Activated CD8-positive, alpha-beta memory T cell treated with anti-CD3 and anti-CD28 coated beads, Interleukin-2, amount 50 U/mL, for 1 hour (primary cell): ENCODE results near the gene CTRB1.
"Not testable (repeated sequence)": the region's sequence is repeated elsewhere in the genome, so short reads cannot be mapped to it uniquely, and the experiment has no call there.

Experiments used
- DNase-seq: peaks from one replicate; pipeline ENCODE4 v3.0.0-alpha.2; 2020; ENCODE audit errors: extremely low read depth

Gene CTRB1

DNA sequence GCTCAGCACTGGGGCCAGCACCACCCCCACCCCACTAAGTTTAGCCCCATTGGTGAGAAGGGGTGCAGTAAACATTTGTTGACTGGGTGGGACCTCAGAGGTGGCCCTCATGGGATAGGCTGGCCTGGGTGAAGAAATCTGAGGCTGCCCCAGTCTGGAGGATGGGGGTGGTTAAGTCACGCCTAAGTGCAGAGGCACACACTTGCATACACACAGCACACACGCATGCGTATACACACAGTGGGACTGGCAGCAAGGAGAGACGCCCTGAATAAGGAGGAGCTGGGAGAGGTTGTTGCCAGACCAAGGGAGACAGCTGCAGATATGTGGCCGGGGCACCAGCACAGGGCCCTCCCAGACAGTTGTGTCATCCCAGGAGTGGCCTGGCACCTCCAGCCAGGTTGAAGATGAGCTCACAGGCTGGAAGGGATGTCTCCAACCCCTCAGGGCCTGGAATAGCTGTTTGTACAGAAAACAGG lies 35.6 kb downstream of the CTRB1 start:
- DNase-seq = no peak

DNA sequence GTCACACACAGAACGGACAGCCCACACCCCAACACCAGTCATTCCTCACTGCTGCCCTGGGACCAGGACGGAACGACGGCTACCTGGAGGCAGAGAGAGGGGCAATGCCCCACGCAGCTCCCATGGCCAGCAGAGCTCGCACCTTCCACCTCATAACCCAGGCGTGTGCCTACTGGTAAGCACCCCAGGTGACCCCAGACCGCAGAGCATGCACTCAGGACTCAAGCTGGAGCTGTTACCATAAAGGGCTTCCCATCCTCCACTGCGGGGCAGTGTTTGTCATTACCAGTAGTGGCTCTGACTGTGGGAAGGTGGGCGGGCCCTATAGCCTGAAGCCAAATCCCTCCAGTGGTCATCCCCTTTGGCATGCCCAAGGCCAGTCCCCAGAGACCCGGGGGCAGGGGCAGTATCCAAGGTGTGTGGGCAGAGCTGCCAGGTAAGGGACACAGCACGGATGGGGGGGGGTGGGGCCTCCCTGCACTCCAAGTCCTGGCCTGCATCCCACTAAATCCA lies 37.3 kb downstream of the CTRB1 start:
- DNase-seq = no peak

DNA sequence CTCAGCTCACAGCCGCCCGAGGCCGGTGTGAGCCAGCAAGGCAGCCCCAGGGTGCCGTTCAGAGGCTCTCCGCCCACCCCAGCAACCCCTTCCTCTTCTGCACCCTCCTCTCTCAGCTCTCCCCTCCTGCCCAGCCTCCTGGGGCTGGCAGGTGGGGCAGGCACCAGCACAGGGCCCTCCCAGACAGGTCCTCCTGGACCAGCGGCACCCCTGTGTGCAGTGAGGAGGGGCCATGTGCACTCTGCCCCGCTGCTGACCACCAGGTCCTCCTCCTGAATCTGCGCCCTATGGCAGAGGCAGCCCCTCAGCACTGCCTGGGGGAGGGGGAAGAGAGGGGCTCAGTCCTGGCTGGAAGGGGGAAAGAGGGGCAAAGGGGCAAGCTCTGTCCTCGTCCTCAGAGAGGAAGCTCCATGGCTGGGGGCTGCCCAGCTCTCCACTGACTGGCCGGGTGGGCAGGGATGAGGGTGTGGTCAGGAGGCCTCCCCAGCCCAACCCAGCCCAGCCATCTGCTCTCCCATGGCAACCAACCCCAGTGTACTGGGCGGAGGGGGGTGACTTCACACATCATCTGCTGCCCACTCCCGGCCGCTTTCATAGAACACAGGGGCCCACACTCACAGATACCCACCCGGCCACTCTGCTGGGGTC lies 38.0 kb downstream of the CTRB1 start:
- DNase-seq = no peak

DNA sequence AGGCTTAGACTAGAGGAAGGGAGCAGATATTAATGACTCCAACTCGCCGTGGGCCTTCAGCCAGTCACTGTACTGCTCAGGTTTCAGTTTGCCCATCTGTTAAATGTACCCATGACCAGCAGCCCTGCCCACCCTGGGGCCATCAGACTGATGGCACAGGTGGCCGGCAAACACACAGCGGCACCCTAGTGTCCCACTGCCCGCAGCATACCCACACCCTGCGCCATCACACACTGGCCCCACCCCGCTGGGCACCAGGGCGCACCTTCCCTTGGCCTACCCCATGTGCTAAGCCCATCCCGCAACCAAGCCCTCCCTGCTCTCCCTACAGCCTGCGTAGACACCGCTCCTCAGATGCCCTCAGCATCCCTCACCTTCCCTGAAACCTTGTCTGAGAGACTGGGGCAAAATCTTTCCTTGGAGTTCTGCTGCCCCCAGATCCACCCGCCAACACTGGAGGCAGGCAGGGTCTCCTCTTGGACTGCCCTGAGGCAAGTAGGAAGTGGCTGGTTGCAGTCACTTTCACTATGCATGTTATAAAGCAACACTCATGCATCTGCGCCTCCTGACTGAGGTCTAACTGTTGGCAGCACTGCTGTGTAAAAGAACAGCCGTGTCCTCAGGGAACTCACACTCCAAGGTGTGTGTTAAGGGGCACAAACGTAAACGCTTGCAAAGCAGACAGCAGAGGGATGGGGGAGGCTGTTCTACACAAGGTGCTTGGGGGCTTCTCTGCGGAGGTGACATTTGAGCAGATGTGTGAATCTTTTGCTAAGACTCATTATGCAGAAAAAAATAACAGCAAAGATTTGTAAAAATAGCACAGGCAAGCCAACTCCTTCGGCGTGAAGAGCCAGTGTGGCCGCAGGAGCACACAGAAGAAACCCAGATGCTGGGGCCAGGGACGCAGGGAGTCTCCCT lies 39.4 kb downstream of the CTRB1 start:
- DNase-seq = no peak

DNA sequence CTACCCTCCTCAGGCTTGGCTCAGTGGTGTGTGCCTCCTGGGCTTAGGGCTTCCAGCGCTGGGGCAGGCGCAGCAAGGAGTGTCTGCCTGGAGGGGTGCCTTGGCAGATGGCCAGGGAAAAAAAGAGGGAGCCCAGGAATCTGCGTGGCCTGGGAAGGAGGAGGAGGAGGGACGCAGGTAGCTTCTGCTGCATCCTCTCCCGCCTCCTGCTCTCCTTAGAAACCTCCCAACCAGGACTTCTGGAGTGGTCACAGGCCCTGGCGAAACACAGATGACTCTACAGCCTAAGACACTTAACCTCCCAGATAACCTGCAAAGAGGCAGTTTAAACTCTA lies 40.0 kb downstream of the CTRB1 start:
- no peak for DNase-seq

DNA sequence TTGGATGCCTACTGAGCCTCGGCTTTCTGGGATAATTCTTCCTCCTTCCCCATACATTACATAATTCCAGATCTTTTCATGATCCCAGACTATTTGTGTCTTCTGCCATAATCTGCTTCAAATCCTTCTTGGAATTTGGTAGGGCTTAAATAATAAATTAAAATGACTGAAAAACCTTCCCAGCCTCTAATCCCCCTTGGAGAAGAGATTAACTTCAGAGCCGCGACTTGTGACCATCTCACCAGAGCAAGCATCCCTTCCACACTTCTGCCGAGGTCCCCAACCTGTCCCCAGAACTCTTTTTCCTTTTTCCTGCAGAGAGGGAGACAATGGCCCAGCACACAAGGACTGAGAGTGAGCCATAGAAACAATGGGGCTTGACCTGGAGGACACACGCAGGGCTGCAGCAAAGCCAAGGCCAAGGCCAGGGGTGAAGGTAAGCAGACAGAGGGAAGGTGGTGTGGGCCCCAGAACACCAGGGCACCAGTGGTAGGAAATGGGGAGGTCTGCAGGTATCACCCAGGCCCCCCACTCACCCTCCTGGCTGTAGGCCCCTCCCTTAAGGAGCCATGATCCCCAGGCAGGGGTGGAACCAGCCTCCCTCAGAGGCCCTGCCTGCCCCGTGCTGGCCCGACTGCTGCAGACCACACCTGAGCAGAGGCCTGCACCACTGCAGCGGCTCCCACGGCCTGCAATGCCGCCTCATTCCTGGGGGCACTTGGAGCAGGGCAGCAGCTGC lies 42.2 kb downstream of the CTRB1 start:
- DNase-seq = no peak

DNA sequence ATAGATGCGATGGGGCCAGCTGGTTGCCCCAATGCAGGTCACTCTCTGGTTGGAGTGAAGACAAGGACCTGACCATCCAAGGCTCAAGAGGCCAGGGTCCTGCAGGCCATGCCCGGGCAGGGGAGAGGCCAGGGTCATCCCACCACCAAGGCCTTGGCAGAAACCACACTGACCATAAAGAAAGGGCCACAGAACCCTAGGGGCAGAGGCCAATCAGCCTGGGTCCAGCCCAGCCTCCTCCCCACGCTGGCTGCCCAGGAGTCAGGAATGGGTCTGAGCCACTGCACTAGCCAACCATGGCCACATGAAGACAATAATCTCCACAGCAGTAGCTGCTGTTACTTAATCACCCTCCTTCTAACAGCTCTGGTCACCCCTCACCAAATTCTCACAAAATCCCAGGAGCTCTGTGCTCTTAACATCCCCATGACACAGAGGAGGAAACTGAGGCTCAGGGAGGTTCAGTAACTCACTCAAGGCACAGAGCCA lies 42.8 kb downstream of the CTRB1 start:
- DNase-seq = no peak

DNA sequence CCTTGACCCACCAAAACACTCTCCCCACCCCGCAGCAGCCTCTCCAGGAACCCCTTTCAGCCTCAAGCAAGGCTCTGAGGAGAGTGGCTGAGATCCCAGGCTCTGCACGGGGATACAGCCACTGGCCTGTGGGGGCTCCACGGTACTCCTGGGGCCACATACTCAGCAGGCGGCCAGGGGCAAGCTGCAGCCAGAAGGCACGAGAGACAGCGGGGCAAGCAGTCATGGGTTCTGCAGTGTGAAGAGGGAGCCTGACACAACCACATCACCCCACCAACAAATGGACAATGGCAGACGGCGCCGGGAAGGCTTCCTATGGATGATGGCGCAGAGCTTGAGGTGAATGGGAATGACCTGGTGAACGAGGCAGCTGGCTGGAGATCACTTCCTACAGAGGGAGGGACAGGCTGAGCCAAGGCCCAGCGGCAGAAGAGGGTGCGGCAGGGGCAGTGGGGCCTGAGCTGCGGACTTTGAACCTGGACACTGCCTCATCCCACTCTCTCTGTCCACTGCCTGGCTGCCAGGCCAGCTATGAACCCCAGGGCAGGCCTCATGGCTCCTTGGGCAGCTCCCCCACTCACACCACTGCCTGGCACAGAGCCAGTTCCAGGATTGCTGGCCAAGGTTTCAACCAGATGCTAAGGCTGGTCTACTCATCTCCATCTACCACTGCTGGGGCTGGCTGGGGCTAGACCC lies 43.5 kb downstream of the CTRB1 start:
- no peak for DNase-seq

GRCh38 chr16:75262800-75263127 lies 44.0 kb downstream of the CTRB1 start:
- DNase-seq = no peak

- no peak for DNase-seq
These were observed 44.6 kb downstream of the CTRB1 start for GRCh38 chr16:75263291-75263962.

DNA sequence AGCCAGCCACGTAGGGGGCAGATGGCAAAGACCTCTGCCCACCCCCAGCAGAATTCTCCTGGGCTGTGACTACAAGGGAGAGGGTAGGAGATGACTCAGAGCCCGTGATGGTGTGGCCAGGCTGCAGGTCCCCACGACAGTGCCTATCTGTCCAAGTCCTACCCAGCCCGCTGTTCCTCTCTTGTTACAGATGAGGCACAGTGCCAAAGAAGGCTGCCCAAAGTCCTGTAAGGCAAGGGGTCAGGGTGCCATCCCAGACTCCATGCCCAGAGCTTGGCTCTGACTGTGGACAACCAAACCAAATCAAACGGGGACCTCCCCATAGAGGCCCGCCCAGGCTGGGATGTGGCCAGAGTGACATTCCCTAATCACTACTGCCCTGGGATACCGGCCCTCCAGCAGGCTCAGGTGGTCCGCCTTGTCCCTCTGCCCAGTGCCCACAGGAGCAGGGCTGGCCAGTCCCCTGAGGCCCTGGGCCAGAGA lies 45.2 kb downstream of the CTRB1 start:
- no peak for DNase-seq

- DNase-seq = no peak
These were observed 45.7 kb downstream of the CTRB1 start for GRCh38 chr16:75264457-75264998.

DNA sequence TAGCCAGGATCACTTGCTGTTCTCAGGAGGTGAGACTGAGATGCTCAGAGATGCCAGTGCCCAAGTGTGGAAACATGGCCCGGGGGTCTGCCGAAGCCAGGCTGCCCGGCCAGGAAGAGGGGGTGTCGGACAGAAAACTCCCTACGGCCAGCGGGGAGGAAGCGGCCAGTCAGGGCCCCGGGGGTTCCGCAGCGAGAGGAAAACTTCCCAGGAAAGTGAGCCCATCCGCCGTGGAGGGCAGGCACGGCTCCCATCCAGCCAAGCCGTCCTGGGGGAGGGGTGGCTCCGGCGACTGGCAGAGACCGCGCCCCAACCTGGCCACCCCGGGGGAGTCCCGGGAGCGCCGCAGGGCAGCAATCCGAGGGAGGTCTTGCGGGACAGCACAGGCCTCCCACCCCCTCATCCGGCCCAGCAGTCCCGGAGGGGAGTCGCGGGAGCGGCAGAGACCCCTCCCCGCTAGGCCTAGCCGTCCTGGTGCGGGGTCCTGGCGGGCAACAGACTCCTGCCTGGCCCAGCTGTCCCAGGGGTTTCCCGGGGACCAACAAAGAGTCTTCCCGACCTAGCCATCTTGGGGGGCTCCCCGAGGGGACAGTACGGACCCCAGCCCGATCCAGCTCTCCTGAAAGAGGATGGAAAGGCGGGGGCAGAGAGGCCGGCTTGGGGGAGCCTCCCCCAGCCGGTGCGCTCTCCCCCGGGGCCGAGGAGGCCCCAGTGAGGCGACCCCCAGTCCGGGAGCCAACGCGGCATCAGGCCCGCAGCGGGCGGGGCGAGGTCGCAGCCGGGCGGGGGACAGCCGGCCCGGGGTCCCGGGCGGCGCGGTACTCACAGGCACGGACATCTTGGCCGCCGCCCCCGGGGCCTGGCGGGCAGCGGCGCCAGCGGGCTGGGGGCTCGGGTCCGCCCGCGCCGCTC lies 46.5 kb downstream of the CTRB1 start:
- DNase-seq = no peak

DNA sequence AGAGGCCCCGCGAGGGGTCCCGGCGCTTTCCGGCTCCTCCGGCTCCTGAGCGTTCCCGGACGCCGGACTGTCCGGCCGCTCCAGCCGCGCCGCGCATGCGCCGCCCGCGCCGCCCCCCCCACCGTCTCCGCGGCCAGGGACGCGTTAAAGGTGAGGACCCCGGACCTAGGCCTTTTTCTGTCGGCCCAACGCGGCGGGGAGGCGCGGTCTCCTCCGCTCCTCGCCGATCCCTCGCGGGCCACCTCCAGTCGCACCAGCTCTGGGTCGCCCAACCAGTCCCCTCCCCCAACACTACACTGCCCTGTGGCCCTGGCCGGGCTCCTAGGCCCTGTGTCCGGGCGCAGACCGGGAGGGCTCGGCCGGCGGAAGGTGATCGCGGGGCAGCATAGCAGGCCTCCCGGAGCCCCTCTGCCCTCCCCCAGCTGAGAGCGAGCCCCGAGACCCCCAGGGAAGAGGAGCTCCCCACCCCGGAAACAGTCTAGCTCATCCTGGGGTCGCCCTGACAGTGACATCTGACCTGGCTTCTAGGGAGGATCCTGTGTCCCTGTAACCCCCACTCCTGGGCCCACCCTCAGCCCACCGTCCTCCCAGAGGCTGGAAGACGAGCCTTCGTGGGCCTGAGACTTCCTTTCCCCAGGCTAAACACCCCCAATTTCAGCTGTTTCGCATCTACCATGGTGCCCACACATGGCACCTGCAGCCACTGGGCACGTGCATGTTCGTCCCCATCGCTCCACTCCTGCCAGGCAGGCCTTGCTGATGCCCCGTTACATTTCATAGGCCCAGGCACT lies 47.3 kb downstream of the CTRB1 start:
- DNase-seq = no peak

DNA sequence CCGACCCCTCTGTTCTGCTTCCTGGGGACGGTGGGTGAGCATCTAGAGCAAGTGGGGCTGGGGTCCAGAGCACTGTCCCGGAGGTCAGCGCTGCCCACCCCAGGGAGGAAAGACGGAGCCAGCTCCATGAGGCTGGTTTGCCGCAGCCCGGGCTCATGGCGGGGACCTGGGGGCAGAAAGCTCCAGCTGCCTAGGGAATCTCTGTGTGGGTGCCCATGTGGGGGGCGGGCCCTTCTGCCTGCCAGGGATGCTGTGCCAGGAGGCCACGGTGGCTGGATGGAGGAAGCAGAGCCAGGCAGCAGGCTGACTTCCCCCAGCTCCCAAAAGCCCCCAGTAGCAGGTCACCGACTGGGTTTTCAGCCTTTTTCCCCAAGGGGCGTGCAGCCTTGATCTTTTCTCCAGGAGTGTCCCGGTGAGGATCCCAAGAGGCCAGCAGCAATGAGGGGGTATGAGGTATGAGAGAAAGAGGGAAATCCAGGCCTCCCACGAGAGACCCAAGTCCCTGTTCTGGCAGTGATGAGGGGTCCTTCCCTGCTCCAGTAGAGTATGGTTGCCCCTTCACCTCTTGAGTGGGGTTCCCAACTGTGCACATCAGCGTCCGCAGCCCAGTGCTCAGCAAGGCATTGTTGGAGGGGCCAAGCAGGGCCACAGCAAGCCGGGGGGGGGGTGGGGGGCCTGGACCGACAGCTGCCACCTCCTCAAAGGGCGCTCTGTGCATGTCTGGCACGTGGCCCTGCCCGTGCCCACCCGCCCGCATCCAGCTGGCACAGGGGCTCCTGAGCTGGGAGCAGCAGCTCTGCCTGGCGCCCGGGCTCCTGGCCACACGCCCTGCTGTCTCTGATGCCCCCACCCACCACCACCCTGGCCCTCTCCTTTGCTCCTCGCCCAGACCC lies 48.2 kb downstream of the CTRB1 start:
- no peak for DNase-seq

- no peak for DNase-seq
These were observed 49.0 kb downstream of the CTRB1 start for GRCh38 chr16:75267631-75268264.

DNA sequence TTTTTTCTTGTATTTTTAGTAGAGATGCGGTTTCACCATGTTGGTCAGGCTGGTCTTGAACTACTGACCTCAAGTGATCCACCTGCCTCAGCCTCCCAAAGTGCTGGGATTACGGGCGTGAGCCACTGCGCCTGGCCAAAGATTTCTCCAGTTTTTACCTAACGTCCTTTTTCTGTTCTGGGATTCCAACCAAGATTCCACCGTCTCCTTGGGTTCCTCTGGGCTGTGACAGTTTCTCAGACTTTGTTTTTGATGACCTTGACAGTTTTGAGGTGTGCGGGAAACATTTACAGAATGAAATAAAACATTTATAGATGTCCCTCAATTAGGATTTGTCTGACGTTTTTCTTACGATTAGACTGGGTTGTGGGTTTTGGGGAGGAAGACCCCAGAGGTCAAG lies 50.6 kb downstream of the CTRB1 start:
- DNase-seq = not testable (repeated sequence)
